Endothelial cell of umbilical vein (primary cell): ENCODE data around the gene SOX12. TPM values are rescaled to one million over a fixed set of nuclear protein-coding genes. Genes with fewer than 3 reads are reported as not detected.

Source experiments
- BruUV-seq: library from RNA; stranded (reverse); fragments of 400-500 nt; replicated peaks from 2 replicates; lab custom pipeline; 2021; lab: Mats Ljungman, UMichigan
- CTCF ChIA-PET: fragments of 300-600, 350-600 bp; sonication (Branson Sonifier 250); formaldehyde crosslinking; loops from one replicate; lab custom pipeline; 2021; ENCODE audit warnings: antibody characterized with exemption, inconsistent platforms; lab: Charles Lee
- POLR2A ChIA-PET: fragments of 300-600, 350-600 bp; sonication (Branson Sonifier 250); formaldehyde crosslinking; loops from one replicate; lab custom pipeline; 2021; ENCODE audit warnings: antibody characterized with exemption, inconsistent platforms; lab: Charles Lee
- DNase-seq: peaks from one replicate; pipeline ENCODE4 v3.0.0-alpha.2; 2011; ENCODE audit warnings: low read depth, low spot score
- FAIRE-seq: peaks from 2 replicates; lab custom pipeline; 2011; peaks lifted over from hg19 to GRCh38; lab: Jason Lieb, UNC
- H2AFZ ChIP-seq: 2 replicates; pipeline ENCODE4 v1.6.0; 2012; ENCODE audit warnings: low read depth, low read length, control low read depth, inconsistent platforms
- H3K27ac ChIP-seq: 2 replicates; pipeline ENCODE4 v1.5.1; 2011; ENCODE audit warnings: low read depth, mild to moderate bottlenecking, control low read depth, low read length, moderate library complexity; ENCODE audit not compliant: insufficient read depth
- H3K27me3 ChIP-seq, 2 experiments: 2 replicates each; pipeline versions ENCODE4 v1.6.0 to v1.6.1; 2011; ENCODE audit warnings: low read length in 2 of 2, mixed read lengths in 1 of 2; ENCODE audit not compliant: control insufficient read depth in 2 of 2, insufficient read depth in 2 of 2
- H3K36me3 ChIP-seq, 2 experiments: 2 replicates in 1 of 2; 3 replicates in 1 of 2; pipeline ENCODE4 v1.5.1; 2011; ENCODE audit warnings: low read length in 2 of 2, mild to moderate bottlenecking in 1 of 2, moderate library complexity in 1 of 2; ENCODE audit not compliant: control insufficient read depth in 2 of 2, insufficient read depth in 2 of 2; ENCODE audit errors: extremely low read depth in 1 of 2
- H3K4me1 ChIP-seq: 3 replicates; pipeline ENCODE4 v1.5.1; 2011; ENCODE audit warnings: mild to moderate bottlenecking, low read length; ENCODE audit not compliant: control insufficient read depth, insufficient read depth; ENCODE audit errors: extremely low read depth
- H3K4me2 ChIP-seq: 2 replicates; pipeline ENCODE4 v1.6.1; 2011; ENCODE audit warnings: low read length, control low read depth, mixed read lengths; ENCODE audit not compliant: insufficient read depth
- H3K4me3 ChIP-seq, 3 experiments: fragments of 200-600 bp in 1 of 3; sonication (generic), shearing (Covaris generic) in 1 of 3; replicated peaks in 1 of 3; 2 replicates each; pipeline ENCODE4 v1.5.1; 2011 to 2016; ENCODE audit warnings: control low read depth in 3 of 3, low read length in 3 of 3, mild to moderate bottlenecking in 2 of 3, inconsistent platforms in 1 of 3, low read depth in 1 of 3, moderate library complexity in 1 of 3; ENCODE audit not compliant: insufficient read depth in 1 of 3
- H3K79me2 ChIP-seq: 2 replicates; pipeline ENCODE4 v1.6.0; 2012; ENCODE audit warnings: low read length, inconsistent platforms; ENCODE audit not compliant: control insufficient read depth, insufficient read depth
- H3K9ac ChIP-seq: replicated peaks from 2 replicates; pipeline ENCODE3; 2011; ENCODE audit warnings: low read length, control low read depth; ENCODE audit not compliant: insufficient read depth; ENCODE audit errors: extremely low read depth
- H3K9me1 ChIP-seq: replicated peaks from 3 replicates; pipeline ENCODE4 v1.6.0; 2011; ENCODE audit warnings: mild to moderate bottlenecking, low read length; ENCODE audit not compliant: control insufficient read depth, insufficient read depth; ENCODE audit errors: extremely low read depth
- H3K9me3 ChIP-seq: replicated peaks from 2 replicates; pipeline ENCODE4 v1.5.1; 2012; ENCODE audit warnings: low read length, inconsistent platforms; ENCODE audit not compliant: control insufficient read depth, insufficient read depth
- H4K20me1 ChIP-seq: replicated peaks from 2 replicates; pipeline ENCODE3; 2011; ENCODE audit warnings: mild to moderate bottlenecking, low read length; ENCODE audit not compliant: control insufficient read depth, insufficient read depth; ENCODE audit errors: extremely low read depth
- FOS ChIP-seq: IDR thresholded peaks from 2 replicates; pipeline ENCODE4 v1.6.1; 2011; ENCODE audit warnings: mild to moderate bottlenecking, low read length, moderate library complexity, borderline replicate concordance; ENCODE audit not compliant: insufficient read depth
- GATA2 ChIP-seq: IDR thresholded peaks from 2 replicates; pipeline ENCODE4 v1.7.0; 2011; ENCODE audit warnings: low read depth, mild to moderate bottlenecking, moderate library complexity, mixed read lengths, low read length; ENCODE audit not compliant: insufficient read length, insufficient read depth
- JUN ChIP-seq: IDR thresholded peaks from 2 replicates; pipeline ENCODE4 v1.6.1; 2011; ENCODE audit warnings: borderline replicate concordance, low read depth; ENCODE audit not compliant: insufficient read length, insufficient read depth
- MYC ChIP-seq: IDR thresholded peaks from one replicate; pipeline ENCODE4 v1.6.1; 2011; ENCODE audit warnings: mild to moderate bottlenecking, low read depth, low read length
- POLR2A ChIP-seq: IDR thresholded peaks from 2 replicates; pipeline ENCODE4 v1.6.1; 2012; ENCODE audit warnings: low read depth, mild to moderate bottlenecking, control low read depth, low read length
- POLR2AphosphoS5 ChIP-seq: IDR thresholded peaks from 2 replicates; pipeline ENCODE4 v1.6.1; 2012; ENCODE audit warnings: low read depth, mild to moderate bottlenecking, control low read depth, low read length, moderate library complexity; ENCODE audit not compliant: insufficient read depth
- dilution Hi-C: fragments of 300-500 bp; cut with MboI; formaldehyde crosslinking; loops from one replicate; pipeline ENCODE4 v1.15.0; 2019; ENCODE audit warnings: low sequenced_read_pairs; ENCODE audit not compliant: extremely low pct_ligation_motif_present
- intact Hi-C: fragments of 100-400 bp; cut with micrococcal nuclease; formaldehyde crosslinking; loops from one replicate; pipeline ENCODE4 v1.10.0; 2022
- polyA plus RNA-seq, 4 experiments: library from polyadenylated mRNA; depleted of rRNA in 3 of 4; stranded (reverse) in 3 of 4; unstranded in 1 of 4; fragments of >200 nt; gene quantifications; 2 replicates each; pipeline versions ENCODE4 v1.2.1 to v1.2.3, GENCODE V29; 2011 to 2012; ENCODE audit warnings: missing spikeins in 1 of 4
- total RNA-seq: library from RNA; stranded (reverse); gene quantifications from 2 replicates; pipeline ENCODE4 v1.2.3, GENCODE V29; 2021
- TF ChIP-seq, protein P1 (sequence below), 2 donors: IDR thresholded peaks; 1 replicate in 1 of 2; 2 replicates in 1 of 2; pipeline ENCODE4 v1.5.1; 2011; ENCODE audit warnings: low read length in 2 of 2, mild to moderate bottlenecking in 2 of 2, moderate library complexity in 2 of 2, control low read depth in 1 of 2, inconsistent platforms in 1 of 2, low read depth in 1 of 2; ENCODE audit not compliant: insufficient read depth in 1 of 2; ENCODE audit errors: extremely low read depth in 1 of 2
- TF ChIP-seq, protein P2 (sequence below): IDR thresholded peaks from 2 replicates; pipeline ENCODE4 v1.6.1; 2011; ENCODE audit not compliant: insufficient read depth, insufficient read length

SOX12 gene
- total and polyA plus RNA-seq, 2 donors (not counting 3 experiments of a cell fraction or from before 2014, with no cell fraction given), result 6.2 to 37.7 TPM

DNA sequence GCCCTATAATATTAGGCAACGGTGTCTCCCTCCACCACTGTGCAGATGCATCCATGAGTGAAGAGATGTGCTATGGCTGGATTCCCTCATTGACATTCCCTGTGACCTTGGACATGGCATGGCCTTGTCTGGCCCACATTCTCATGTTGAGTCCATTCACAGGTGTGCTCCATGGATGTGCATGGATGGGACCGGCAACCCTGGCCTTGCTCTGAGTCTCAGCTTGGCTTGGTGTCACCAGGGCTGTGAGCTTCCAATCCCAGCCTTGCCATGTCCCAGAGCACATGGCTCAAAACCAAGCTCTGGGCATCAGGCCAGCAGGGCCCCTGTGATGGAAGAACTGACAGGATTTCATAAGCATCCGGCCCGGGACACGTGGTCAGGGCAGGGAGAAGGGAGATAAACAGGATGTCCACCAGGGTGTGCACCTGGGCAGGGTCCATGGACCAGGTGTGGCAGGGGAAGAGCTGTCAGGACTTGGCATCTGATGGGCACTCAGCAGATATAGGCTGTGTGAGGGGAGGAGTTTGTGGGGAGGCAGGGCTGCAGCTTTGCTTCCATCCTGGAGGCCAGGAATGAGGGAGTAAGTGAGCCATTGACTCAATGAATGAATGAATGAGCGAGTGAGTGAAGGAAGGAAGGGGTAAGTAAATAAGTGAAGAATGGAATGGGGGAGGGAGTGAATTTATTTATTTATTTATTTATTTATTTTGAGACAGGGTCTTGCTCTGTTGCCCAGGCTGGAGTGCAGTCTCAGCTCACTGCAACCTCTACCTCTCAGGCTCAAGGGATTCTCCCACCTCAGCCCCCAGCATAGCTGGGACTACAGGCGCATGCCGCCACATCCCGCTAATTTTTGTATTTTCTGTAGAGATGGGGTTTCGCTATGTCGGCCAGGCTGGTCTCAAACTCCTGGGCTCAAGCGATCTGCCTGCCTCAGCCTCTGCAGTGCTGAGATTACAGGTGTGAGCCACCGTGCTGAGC lies 37.2 kb downstream of the SOX12 start:
- Histone ChIP-seq H3K27me3 (no peaks in the 10 kb centered on the region), H3K9ac (no peak overlapping the region), H2AFZ (peak overlapping the region; percentile 51), H3K9me1 (no peaks in the 10 kb centered on the region), H3K27ac (no peak overlapping the region), H4K20me1 (no peaks in the 10 kb centered on the region), H3K9me3 (no peaks in the 10 kb centered on the region), H3K79me2 (no peaks in the 10 kb centered on the region), H3K4me1 (peaks cover 7% of the 10 kb centered on the region), H3K36me3 (no peaks in the 10 kb centered on the region), H3K4me2 (no peak overlapping the region), H3K4me3 (no peak overlapping the region)
- FAIRE-seq (peak; percentile 84), DNase-seq (peak; percentile 89)
- BruUV-seq, result no TSS peak
- dilution Hi-C loops, result no loop called here
- no peak for TF ChIP-seq GATA2
- peak; percentile 37 for TF ChIP-seq POLR2AphosphoS5
- no peak for TF ChIP-seq POLR2A
- no peak for TF ChIP-seq FOS
- TF ChIP-seq, protein P1, sequence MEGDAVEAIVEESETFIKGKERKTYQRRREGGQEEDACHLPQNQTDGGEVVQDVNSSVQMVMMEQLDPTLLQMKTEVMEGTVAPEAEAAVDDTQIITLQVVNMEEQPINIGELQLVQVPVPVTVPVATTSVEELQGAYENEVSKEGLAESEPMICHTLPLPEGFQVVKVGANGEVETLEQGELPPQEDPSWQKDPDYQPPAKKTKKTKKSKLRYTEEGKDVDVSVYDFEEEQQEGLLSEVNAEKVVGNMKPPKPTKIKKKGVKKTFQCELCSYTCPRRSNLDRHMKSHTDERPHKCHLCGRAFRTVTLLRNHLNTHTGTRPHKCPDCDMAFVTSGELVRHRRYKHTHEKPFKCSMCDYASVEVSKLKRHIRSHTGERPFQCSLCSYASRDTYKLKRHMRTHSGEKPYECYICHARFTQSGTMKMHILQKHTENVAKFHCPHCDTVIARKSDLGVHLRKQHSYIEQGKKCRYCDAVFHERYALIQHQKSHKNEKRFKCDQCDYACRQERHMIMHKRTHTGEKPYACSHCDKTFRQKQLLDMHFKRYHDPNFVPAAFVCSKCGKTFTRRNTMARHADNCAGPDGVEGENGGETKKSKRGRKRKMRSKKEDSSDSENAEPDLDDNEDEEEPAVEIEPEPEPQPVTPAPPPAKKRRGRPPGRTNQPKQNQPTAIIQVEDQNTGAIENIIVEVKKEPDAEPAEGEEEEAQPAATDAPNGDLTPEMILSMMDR (IDR thresholded peaks at IDR 0.05; ENCODE audit: extremely low read depth in 1 of 2, insufficient read depth in 1 of 2, low read depth in 1 of 2, low read length in 2 of 2), result peak in 1 of 2 donors; percentile 39
- no peak for TF ChIP-seq JUN
- peak; percentile 83 for TF ChIP-seq MYC
- TF ChIP-seq, protein P2, sequence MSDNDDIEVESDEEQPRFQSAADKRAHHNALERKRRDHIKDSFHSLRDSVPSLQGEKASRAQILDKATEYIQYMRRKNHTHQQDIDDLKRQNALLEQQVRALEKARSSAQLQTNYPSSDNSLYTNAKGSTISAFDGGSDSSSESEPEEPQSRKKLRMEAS, result peak; percentile 96
- CTCF ChIA-PET, result interaction anchor here (0.5 to 4.6 kb wide), 21 partner anchors 8 to 116 kb away, joined by 3 to 41 read pairs (median 5); partner anchors contain the start of genes TBC1D20 and TRIB3
- POLR2A ChIA-PET, result interaction anchor here (1.6 to 2.0 kb wide), 2 partner anchors 10 to 15 kb away, joined by 3 to 13 read pairs; no protein-coding TSS in a partner anchor
- intact Hi-C loops, result loop anchor here (1.0 to 2.0 kb wide), 4 partner anchors 10 to 68 kb away; no protein-coding TSS in a partner anchor
